GM18508 (cell line): ENCODE data around the gene ARHGEF11.
"Not testable (repeated sequence)": the region's sequence is repeated elsewhere in the genome, so short reads cannot be mapped to it uniquely, and the experiment has no call there.

Experiments
- ATAC-seq: cut with Tn5 transposase; IDR thresholded peaks from one replicate; pipeline ENCODE4 v1.9.1; 2021; ENCODE audit warnings: moderate number of reproducible peaks; ENCODE audit not compliant: insufficient read depth, unreplicated experiment

Gene ARHGEF11, protein sequence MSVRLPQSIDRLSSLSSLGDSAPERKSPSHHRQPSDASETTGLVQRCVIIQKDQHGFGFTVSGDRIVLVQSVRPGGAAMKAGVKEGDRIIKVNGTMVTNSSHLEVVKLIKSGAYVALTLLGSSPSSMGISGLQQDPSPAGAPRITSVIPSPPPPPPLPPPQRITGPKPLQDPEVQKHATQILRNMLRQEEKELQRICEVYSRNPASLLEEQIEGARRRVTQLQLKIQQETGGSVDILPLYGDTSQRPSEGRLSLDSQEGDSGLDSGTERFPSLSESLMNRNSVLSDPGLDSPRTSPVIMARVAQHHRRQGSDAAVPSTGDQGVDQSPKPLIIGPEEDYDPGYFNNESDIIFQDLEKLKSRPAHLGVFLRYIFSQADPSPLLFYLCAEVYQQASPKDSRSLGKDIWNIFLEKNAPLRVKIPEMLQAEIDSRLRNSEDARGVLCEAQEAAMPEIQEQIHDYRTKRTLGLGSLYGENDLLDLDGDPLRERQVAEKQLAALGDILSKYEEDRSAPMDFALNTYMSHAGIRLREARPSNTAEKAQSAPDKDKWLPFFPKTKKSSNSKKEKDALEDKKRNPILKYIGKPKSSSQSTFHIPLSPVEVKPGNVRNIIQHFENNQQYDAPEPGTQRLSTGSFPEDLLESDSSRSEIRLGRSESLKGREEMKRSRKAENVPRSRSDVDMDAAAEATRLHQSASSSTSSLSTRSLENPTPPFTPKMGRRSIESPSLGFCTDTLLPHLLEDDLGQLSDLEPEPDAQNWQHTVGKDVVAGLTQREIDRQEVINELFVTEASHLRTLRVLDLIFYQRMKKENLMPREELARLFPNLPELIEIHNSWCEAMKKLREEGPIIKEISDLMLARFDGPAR (N-terminal part only)

DNA sequence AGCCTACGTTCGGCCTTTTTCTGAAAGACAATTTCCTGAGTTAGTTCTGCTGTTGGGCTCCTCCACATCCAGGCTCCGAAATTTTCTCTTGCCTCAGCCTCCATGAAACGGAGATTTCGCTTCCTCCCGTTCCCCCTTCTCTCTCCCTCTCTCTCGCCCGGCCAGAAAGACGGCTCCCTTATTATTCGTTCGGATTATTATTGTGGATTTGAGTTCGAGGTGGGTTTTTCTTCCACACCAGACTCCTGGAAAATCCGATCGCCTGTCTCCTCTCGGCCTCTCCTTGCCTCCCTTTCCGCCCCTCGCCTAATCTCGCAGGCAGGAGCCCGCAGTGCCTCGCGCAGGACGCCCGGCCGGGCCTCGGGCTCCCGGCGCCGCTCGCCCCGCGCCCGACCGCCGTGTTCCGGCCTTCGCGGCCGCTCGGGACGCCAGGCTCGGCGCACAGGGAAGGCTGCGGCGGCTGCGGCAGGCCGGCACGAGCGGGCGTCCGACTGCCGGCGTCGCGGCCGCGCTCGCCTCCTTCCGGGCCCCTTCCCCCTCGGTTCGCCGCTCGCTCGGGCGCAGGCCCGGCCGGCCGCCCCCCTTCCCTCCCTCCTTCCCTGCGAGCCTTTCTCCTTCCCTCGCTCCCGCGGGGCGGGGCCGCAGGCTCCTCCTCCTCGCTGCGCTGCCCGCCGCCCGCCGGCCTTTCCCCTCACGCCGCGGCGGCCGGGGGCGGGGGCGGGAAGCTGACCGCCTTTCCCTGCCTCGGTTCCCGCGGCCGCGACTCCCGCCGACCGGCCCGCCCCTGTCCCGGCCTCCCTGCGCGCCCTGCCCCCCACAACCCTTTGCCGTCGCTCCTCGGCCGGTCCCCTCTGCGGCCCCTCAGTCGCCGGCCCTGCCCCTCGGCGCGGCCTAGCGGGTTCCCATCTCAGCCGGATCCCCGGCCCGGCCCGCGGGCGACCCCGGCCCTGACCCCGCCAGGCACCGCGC lies at the start of gene ARHGEF11:
Gene ARHGEF11, minus strand, starts transcription at position 493 of the 969 bp plus-strand sequence. CDS start 1,412 bp downstream, outside the sequence.
- no peak for ATAC-seq

DNA sequence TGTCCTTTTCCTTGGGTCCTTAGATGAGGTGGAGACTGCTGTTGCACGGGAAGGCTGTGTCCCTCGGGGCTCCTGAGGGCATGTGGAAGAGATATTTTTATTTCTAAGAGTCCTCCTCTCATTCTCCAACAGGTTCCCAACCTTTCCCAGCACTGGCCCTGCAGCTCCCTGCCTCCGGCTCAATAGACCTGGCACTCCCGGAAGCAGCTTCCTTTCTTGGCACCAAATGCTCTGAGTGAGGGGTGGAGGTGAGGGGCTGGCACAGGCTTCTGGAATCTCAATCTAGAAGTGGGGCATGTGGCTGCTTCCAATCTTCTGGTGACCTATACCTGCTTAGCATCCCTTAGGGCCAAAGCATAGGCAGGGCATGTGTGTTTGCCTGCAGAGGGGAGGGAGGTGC lies 49.5 kb upstream of the ARHGEF11 start:
- ATAC-seq: no peak

DNA sequence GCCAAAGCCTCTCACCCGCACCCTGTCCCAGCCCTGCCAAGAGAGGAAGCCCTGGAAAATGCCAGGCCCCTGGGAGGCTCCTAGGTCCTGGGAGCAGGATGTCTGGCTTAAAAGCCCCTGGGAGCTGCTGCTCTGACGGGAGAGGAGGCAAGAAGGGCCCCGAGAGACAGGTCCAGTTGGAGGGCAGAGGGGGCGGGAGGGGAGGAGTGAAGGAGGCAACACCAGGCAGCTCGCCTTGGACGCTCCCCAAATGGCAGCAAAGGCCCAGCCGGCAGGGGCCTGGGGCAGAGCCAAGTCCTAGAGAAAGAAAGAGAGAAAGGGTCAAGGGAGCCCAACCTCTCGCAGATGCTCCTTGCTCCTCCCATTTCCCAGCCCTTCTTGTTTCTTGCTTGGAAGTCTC lies 47.3 kb upstream of the ARHGEF11 start:
- ATAC-seq: no peak

DNA sequence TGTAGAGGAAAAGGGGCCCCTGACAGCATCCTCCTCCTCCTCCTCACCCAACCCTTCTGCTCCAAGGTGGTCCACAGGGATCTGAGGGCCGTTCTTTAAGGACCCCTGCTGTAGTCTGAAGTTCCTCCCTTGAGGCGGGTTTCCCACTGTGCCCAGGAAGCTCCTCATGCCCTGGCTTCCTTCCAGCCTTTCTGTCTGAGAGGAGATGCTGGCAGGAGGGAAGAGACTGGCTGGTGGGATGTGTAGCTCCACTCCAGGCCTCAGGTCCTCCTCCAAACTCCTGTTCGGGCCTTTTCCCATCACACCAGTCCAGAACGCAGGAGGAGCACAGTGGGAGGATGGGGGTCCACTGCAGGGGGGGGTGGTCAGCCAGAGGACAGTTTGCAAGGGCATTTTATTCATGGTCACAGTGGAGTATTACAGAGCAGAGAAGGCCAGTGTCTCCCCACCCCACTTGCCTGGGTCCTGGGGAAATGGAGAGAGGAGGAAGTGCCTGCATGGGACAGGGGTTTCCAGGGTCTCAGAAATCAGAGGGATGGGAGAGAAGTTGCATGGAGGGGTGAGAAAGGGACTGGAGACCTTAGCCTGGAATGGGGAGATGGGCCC lies 46.2 kb upstream of the ARHGEF11 start:
- ATAC-seq: no peak

DNA sequence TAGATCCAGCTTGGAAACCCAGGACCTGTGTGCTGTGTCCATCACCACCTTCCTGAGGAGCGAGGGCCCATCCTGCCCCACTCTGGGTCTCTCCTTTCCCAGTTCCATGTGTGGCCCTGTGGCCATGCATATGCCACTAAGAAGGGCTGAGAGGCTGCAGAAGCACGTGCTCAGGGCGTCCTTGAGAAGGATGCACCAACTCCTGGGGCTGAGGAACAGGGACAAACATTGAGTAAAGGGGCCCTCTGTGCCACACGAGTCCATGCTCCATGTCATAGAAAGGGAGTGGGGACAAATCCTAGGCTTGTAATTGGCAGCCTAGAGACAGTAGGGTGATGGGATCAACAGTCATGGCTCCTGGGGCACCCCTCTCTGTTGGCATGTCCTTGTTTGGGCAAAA lies 45.6 kb upstream of the ARHGEF11 start:
- ATAC-seq: no peak

DNA sequence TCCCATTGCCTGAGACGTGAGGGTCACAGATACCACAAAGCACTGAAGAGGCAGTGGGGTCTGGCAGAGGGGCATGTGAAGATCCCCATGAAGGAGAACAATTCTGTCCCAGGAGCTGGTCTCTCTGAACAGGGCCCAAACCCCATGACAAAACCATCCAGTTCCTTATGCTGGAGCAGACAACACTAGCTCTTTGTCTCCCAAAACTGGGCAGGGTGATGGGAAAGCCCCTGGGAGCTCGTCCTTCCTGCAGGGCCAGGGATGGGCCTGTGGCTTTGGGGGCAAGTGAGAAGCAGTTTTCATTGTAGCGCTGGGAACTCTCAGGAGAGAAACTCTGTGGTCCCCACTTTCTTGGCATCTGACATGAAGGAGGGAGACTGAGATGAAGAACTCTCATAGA lies 45.2 kb upstream of the ARHGEF11 start:
- no peak for ATAC-seq

DNA sequence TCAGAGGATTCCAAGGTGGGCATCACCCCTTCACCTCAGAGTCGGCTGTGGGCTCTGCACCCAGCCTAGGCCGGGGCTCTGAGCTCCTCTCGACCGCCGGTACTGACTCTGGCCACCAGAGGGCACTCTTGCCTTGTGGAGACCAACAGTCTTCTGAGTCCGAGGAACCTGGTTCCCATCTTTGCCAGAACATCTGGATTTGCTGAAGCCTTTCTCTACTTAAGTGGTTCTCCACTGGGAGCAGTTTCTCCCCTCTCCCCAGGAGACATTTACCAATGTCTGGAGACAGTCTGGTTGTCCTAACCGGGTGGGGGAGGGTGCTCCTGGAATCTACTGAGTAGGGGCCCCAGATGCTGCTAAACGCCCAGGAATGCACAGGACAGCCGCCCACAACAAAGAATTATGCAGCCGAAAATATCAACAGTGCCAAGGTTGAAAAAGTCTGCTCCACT lies 44.7 kb upstream of the ARHGEF11 start:
- no peak for ATAC-seq

DNA sequence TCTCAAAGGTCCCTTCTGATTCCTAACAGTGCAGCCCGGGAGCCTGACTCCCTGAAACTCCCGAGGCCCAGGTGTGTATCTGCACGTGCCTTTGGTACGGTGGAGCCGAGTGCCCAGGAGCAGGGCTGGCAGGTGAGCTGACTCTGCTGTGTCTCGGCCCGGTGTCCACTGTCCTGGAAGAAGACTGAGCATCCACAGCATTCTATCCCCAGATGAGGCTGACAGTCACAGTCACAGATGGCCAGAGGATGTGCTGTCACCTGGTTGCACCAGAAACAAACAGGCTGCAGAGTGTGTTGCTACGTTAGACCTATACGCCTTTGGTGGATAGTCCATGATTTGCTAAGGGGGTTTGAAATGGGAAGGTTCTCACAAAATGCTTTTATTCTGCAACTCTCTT lies 44.2 kb upstream of the ARHGEF11 start:
- ATAC-seq: no peak

DNA sequence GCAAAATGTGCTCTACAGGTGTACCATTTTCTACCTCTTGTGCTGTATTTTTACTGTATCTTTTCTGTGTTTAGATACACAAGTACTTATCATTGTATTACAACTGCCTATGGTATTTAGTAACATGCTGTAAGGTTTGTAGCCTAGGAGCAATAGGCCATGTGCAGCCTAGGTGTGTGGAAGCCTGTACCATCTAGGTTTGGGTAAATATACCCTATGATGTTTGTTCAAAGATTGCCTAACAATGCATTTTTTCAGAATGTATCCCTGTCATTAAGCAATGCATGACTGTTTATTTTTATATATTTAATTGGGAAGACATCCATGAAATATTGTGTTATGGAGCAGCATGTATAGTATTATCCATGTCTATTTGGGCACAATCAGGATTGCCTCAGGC lies 43.1 kb upstream of the ARHGEF11 start:
- ATAC-seq: no peak

DNA sequence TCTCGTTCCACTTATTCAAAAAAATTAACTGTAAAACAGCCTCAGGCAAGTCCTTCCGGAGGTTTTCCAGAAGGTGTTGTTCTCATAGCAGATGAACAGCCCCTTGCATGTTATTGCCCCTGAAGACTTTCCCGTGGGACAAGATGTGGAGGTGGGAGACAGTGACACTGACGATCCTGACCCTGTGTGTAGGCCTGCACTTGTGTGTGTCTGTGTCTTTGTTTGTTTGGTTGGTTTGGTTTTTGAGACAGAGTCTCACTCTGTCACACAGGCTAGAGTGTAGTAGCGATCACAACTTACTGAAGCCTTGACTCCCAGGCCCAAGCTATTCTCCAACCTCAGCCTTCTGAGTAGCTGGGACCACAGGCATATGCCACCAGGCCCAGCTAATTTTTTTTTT lies 41.5 kb upstream of the ARHGEF11 start:
- ATAC-seq: no peak

DNA sequence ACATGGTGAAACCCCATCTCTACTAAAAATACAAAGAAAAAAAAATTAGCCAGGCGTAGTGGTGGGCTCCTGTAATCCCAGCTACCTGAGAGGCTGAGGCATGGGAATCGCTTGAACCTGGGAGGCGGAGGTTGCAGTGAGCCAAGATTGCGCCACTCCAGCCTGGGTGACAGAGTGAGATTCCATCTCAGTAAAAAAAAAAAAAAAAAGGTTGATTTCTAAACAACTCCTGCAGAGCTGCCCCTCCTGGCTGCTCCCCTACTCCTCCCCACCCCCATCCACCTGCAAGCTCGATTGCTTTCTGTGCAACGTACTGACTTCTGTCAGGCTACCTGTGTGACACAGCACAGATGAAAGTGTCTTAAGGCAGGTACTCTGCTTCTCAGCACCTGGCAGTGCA lies 40.8 kb upstream of the ARHGEF11 start:
- no peak for ATAC-seq

DNA sequence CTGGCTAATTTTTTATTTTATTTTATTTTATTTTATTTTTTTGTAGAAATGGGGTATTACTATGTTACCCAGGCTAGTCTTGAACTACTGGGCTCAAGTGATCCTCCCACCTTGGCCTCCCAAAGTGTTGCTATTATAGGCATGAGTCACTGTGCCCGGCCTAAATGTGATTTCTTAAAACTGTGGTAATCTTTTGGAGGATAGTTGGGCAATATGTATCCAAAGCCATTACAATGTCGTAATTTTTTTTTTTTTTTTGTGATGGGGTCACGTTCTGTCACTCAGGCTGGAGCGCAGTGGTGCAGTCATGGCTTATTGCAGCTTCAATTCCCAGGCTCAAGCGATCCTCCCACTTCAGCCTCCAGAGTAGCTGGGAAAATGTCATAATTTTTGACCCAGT lies 39.9 kb upstream of the ARHGEF11 start:
- ATAC-seq: no peak

DNA sequence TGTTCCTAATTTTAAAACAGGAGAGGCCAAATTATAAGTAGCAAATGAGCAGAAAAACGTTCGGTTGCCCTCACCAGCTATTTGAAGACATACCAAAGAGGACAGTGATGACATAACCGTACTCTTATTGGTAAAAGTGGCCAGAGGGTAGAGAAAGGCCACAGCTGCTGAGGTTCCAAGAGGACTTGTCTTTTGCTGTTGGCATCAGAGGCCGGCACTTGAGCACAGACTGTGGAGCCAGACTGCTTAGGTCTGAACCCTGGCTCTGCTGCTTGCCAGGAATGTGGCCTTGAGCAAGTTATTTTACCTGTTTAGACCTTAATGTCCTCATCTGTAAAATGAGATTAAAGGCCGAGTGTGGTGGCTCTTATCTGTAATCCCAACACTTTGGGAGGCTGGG lies 39.2 kb upstream of the ARHGEF11 start:
- ATAC-seq: no peak

DNA sequence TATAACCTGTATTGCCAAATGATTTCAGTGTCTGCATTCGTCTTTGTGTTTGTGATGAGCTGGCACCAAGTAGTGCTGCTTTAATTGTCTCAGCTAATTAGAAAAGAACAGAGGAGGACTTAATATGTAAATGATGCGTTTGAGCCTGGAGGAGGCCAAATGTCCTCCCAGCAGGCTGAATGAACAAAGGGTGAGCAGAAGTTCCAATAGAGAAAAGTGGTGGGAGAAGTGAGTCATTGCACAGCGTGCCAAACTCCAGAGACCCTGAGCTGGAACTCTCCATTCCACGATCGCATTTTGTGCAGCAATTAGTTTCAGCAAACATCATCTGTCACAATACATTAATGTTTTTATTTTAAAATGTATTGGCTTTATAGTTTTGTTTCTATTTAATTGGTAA lies 36.2 kb upstream of the ARHGEF11 start:
- ATAC-seq: no peak

DNA sequence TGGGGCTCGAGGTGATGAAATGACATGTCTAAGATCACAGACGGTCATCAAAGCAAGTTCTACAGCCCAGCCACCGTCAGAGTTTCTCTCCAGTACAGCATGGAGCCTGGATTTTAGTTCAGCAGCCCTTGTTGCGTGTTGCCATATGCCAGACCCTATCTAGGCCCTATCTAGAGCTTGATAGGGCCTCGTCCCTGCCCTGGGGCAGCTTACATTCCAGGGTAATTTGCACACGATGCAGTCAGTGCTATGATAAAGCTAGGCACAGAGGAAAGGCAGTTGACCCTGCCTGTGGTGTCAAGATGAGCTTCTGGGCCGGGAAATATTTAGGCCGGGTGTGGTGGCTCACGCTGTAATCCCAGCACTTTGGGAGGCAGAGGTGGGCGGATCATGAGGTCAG lies 35.2 kb upstream of the ARHGEF11 start:
- no peak for ATAC-seq

DNA sequence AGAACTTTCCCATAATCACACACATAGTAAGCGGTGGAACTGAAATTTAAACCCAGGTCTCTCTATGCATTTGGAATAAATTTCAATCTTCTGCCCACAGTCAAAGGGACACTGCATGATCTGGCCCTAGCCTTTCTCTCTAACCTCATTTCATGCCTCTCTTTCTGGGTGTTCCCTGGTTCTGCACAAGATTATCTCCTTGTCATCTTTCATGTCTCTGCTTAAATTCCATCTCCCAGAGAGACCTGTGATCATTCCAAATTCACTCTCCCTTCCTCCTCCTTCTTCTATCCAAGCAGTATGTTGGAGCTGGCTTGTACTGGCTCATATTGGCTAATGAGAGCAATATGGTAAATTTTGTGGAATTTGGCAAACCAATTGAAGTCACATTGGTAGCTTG lies 31.9 kb upstream of the ARHGEF11 start:
- no peak for ATAC-seq

DNA sequence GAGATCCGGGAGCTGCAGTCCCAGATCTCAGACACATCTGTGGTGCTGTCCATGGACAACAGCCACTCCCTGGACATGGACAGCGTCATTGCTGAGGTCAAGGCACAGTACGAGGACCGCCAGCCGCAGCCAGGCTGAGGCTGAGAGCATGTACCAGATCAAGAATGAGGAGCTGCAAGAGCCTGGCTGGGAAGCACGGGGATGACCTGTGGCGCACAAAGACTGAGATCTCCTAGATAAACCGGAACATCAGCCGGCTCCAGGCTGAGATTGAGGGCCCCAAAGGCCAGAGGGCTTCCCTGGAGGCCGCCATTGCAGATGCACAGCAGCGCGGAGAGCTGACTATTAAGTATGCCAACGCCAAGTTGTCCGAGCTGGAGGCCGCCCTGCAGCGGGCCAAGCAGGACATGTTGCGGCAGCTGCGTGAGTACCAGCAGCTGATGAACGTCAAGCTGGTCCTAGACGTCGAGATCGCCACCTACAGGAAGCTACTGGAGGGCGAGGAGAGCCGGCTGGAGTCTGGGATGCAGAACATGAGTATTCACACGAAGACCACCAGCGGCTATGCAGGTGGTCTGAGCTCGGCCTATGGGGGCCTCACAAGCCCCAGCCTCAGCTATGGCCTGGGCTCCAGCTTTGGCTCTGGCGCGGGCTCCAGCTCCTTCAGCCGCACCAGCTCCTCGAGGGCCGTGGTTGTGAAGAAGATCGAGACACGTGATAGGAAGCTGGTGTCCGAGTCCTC lies 28.6 kb upstream of the ARHGEF11 start:
- ATAC-seq: no peak

DNA sequence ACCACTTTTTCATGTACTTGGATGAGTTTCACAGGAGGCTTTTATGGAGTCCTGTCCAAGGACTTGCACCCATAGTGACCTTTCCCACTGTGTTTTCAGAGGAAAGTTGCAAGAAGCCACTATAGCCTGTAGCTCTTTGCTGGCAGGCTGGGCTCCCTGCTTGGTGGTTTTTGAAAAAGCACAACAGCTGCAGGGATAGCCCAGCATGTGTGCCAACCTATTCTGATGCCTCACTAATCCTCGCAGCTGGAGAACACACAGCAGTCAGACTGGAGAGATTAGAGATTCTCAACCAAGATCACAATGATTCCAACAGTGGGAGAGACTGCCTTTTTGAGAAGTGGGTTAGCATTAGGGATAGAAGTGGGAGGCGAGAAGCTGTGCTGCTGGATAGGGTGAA lies 24.1 kb upstream of the ARHGEF11 start:
- ATAC-seq: no peak

DNA sequence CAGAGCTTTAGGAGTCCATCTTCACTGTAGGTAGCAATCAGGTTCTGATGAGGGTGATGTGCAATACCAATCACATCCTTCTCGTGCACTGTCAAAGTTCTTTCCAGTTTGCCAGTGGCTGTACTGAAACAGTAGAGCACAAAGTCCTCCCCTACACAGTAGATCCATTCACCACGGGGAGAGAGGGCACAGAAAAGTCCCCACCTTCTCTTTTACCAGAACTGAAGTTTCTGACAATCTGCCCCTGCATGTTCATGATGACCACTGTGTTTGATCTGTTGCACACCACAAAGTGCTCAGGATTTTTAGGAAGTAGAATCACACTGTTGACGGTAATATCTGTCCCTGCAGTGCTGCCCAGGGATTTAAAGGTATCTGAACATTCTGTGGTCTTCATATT lies 13.7 kb upstream of the ARHGEF11 start:
- not testable (repeated sequence) for ATAC-seq
